NK-92 (cell line): ENCODE results near the gene NCAM2.

ENCODE experiments used
- DNase-seq: peaks from one replicate; lab custom pipeline; 2025; ENCODE audit not compliant: unreplicated experiment; lab: John Stamatoyannopoulos, UW

NCAM2 gene

GRCh38 chr21:21174676-21175075 is 176.5 kb downstream of the NCAM2 start:
- no peak for DNase-seq

DNA sequence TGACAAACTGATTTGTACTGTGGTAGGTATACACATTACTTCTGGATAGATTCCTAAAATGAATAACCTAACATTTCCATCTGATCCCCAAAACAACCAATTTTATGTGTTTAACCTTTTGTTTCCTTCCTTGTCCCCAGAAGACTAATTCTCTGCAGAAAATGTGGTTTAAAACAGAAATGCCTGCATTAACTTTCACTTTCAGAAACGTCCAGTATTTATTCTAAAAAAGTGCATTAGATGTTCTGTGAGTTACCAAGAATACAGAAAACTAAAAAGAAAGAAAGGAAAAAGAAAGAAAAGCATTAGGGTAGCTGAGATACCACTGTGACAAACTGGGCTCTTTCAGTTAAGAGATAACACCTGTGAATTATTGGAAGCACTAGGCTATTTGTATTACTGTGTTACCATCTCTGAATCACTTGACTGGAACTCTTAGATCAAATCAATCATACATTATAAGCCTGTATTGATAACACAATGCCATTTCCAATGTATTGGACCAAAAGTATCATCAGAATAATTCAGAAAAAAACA is 177.7 kb downstream of the NCAM2 start:
- no peak for DNase-seq

- DNase-seq = no peak
Measured at GRCh38 chr21:21177353-21177986, 179.3 kb downstream of the NCAM2 start.

DNA sequence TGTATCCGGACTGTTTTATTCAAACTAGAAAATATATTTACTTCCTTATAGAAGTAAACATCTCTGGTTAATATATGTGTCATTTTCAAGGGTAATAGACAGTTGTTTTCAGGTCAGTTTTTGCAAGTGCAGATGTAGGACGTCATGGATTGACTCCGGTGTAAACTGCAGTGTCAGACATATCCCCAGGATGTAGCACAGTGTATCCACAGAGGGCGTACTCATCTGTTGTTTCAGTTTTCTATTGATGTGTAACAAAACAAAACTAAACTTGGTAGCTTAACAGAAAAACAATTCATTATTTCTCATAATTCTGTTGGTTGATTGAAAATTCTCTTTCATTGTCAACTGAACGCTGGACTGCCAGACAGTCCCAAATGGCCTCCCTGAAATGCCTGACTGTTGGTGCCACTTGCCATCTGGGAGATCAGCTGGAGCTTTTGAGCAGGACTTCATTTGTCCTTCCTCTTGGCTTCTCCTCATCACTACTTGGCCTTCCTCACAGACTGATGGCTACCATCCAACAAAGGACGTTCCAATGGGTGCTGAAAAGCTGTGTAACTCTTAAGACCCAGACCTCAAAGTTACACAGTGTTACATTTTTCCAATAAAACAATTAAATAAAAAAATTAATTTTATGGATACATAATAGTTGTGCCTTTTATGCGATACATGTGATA is 181.6 kb downstream of the NCAM2 start:
- DNase-seq = no peak

- no peak for DNase-seq
Measured at GRCh38 chr21:21182401-21183010, 184.3 kb downstream of the NCAM2 start.

DNA sequence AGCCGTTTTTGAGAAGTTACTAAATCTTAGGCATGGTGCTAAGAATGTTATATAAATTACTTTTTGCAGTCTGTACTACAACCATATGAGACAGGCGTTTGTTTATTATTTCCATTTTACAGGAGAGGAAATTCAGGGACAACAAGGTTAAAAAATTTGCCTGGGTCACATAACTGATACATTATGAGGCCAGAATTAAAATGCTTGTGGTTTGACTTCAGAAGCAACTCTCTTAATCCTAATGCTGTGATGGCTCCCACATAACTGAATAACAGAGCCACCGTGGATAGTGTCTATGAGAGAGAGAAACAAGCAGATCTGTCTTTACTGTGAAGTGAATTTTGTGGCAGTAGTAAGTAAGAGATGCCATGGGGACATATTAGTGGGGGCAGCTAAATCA is 184.9 kb downstream of the NCAM2 start:
- DNase-seq = no peak

DNA sequence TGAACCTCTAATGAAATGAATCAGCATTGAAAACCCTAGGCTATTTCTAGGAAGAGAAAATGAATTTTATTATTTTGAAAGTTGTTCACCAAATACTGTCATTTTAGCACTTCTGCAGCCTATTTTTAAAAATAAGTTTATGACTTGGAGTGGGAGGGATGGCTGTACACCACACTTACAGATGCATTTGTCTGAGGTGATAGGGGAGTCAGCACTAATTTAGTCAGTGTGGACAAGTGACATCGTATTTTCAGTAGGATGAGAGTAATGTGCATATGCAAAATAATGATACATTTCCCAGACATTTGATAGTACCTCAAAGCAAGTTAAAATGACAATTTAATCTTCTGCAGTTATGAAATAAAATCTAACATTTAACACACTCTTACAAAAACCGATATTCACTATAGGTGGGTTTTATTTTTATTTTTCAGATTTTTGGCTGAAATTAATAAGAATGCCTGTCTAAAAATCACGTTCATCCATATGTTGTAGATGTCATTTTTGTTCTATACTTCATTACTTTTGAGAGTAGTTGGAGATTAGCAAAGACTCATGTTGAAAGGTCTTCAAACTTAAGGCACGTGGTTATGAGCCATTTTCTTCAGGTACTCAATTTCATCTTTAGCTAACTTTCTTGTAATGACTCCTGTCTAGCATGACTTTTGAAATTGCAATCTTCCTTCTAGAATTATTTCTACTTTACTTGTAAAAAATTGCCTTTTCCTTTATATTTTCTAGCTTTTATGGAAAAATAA is 186.7 kb downstream of the NCAM2 start:
- no peak for DNase-seq

GRCh38 chr21:21187579-21187978 is 189.4 kb downstream of the NCAM2 start:
- no peak for DNase-seq

- no peak for DNase-seq
Measured at GRCh38 chr21:21188513-21189195, 190.4 kb downstream of the NCAM2 start.

GRCh38 chr21:21195417-21195943 is 197.3 kb downstream of the NCAM2 start:
- DNase-seq = no peak

DNA sequence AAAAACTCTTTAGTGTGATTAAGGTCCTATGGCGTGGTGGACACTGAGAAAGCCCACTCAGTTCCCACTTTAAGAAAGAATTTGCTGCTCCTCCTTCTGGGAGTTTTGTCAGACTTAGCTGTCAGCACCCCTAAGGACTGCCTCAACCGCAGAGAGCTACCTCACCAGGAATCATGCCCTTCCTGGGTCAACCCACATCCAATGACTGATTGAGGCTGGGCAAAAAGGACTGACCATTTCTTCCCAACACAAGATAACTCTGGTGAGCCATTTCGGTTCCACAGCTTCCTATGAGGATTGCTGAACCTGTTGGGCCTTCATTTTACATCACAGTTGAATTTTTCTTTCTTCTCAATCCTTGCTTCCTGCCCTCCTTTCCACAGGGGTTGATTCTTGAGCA is 197.9 kb downstream of the NCAM2 start:
- no peak for DNase-seq

DNA sequence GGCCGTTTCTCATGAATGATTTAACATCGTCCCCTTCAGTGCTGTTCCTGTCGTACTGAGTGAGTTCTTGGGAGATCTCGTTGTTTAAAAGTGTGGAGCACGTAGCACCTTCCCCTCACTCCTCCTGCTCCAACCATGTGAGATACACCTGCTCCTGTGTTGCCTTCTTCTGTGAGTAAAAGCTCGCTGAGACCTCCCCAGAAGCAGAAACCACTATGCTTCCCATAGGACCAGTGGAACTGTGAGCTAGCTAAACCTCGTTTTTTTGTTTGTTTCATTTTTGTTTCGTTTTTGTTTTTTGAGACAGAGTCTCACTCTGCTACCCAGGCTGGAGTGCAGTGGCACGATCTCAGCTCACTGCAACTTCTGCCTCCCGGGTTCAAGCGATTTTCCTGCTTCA is 198.6 kb downstream of the NCAM2 start:
- no peak for DNase-seq

- DNase-seq = no peak
Measured at GRCh38 chr21:21199342-21200102, 201.3 kb downstream of the NCAM2 start.

DNA sequence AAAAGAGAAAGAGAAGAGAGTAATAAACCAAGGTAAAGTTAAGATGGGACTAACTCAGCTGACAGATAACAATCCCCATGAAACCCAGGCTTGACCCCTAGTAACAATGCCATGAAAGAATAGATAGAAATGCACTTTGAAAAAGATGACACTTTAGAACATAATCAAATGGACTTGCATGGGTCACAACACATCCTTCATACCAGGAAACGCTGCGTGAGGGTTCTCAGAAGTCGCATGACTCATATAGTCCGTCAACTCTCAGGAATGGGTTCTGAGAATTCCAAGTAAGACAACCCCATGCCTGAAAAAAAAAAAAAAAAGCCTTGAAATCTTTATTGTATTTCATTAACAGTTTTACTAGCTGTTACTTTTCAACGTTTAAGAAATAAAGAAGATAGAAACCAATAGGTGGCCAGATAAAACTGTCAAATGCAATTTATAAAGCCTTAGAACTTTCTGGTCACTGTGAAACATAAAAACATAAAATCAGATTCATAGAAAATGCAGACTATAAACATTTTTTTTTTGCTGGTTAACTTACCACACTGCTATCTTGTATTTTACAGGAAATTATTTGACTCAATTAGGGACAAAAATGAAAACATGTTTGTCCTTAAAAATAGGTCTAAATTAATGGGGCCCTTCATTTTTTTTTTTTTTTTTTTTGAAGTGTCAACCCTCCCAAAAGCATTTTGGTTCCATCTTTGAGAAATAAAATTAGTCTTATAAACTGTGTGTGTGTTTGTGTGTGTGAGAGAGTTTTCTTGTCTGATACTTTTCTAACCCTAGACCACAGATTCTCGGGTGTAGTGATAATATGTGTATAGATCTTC is 202.1 kb downstream of the NCAM2 start:
- DNase-seq = no peak

DNA sequence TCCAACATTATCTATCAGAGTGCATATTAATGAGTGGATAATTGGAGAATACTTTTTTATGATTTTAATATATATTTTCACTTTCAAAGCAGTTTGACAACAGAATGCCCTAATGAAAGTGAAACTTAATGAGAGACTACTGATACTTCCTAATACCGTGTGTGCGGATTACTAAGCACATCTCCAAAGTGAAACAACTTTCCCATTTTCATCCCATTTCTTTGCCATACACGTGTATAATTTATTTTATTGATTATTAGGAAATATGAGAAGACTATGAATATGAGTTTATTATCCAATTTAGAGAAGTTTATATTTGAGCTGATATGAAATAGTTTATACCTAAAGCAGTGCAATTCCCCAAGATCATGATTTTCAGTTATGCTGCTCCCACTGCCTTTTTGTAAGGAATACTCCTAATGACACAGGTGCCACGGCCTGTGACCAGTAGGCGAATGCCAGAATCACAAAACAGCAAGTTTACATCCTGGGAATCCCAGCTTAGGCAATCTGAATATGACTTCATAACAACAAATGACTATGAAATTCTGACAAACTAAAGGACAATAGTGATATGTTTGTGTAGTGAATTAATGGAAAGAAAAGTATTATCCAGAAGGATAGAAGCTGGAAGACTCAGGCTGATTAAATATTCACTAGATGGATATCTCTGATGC is 202.9 kb downstream of the NCAM2 start:
- no peak for DNase-seq

DNA sequence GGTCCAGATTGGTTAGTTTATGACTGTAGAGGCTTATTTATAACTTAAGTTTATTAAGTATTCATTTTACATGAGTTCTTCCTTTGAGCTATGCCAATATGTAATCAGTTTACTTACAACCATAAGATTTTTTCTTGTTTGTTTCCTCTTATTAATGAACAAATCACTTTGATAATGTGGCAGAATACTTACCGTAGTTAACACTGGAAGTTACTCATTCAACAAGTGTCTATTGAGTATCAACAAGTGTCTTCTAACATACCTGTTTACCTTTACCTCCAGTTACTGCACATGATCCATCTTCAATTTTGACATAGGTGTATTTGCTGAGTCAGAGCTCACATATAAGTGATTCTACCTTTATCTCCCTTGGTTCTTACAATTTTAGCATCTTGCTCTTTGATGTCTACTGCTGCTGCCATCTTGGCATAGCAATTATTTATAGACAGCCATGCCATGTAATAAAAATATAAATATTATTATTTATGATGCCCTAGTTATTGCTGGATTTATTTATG is 205.7 kb downstream of the NCAM2 start:
- no peak for DNase-seq

DNA sequence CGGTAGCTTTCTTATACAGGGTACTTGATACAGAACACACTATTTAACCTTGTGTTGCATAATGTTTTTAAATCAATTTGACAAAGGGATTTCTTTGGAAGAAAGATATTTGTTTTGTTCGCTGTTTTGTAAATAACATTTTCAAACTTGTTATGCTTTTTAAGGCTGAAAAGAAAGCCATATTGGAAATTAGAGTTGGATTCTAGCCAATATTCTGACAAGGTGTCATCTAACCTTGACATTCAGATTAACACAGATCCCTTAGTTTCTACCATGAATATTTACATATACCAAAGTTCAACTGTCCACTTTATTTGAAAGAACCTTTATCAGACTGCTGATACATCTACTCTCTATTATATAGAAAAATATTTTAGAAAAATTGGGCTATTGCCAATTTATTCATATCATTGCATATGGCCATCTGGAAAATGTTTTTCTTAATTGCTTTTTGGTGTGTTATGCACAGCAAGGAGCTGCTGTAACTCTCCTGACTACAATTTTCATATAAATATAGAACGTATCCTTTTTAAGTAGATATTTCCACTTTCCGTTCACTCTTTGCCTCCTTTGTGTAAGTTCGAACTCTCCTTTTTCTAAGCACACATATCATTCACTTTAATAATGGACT is 206.3 kb downstream of the NCAM2 start:
- no peak for DNase-seq

DNA sequence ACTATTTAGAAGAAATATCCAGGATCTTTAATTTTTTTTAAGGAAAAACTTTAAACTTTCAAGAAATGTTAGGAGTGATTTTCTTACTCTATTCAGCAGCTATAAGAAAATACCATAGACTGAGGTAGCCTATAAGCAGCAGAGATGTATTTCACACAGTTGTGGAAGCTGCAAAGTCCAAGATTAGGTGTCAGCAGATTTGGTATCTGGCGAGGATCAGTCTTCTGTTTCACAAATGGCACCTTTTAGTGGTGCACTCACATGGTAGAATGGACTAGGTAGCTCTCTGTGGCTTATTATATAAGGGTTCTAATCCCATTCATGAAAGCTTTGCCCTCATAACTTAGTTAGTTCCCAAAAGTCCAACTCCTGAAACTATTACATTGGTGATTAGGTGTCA is 207.4 kb downstream of the NCAM2 start:
- no peak for DNase-seq
